ENCODE measurements around the gene EPB41L2.
"Not testable (repeated sequence)": the region's sequence is repeated elsewhere in the genome, so short reads cannot be mapped to it uniquely, and the experiment has no call there.

Gene EPB41L2

DNA sequence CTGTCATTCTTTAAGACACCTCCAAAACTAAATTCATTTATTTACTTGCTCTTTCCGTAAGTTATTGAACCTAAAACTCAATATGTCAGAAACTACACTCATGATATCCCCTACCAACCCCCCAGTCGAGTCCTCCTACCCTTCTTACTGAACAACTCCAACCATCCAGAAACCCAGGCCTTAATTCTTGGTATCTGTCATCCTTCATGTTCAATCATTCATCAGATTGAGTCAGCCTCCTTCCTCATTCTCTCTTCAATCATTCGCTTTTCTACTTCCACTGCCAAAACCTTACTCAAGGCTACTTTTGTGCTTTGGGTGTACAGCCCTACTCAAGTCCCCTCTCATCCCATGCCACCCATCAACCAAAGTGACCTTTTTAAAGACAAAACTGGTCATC, 140.1 kb downstream of the EPB41L2 start:
- DNase-seq: no peak
- Histone ChIP-seq H3K27me3 (no peaks in the 10 kb centered on the region), H3K4me1 (no peaks in the 10 kb centered on the region), H3K36me3 (no peaks in the 10 kb centered on the region), H3K9me3 (no peaks in the 10 kb centered on the region), H3K4me3 (ENCODE audit: low read depth, low read length) (no peak overlapping the region)
- TF ChIP-seq, protein P1, sequence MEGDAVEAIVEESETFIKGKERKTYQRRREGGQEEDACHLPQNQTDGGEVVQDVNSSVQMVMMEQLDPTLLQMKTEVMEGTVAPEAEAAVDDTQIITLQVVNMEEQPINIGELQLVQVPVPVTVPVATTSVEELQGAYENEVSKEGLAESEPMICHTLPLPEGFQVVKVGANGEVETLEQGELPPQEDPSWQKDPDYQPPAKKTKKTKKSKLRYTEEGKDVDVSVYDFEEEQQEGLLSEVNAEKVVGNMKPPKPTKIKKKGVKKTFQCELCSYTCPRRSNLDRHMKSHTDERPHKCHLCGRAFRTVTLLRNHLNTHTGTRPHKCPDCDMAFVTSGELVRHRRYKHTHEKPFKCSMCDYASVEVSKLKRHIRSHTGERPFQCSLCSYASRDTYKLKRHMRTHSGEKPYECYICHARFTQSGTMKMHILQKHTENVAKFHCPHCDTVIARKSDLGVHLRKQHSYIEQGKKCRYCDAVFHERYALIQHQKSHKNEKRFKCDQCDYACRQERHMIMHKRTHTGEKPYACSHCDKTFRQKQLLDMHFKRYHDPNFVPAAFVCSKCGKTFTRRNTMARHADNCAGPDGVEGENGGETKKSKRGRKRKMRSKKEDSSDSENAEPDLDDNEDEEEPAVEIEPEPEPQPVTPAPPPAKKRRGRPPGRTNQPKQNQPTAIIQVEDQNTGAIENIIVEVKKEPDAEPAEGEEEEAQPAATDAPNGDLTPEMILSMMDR (IDR thresholded peaks at IDR 0.05; ENCODE audit: low read depth, low read length): no peak

DNA sequence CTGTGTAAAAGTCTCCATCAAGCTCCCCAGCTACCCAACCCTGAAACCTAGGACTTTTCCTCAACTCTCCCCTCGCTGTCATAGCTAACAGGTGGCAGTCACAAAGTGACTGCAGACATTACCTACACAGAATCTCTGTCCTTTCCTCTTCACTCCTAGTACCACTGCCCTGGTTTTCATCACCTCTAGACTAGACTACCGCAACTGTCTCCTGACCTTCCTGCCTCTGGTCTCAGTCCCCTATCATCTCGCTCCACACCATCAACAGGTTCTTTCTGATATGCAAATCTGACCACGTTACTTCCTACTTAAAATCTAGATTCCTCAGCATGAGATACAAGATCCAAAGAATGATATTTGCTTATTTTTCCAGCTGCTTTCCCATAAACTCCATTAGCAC, 142.1 kb downstream of the EPB41L2 start:
- H3K27me3 ChIP-seq: no peaks in the 10 kb centered on the region

DNA sequence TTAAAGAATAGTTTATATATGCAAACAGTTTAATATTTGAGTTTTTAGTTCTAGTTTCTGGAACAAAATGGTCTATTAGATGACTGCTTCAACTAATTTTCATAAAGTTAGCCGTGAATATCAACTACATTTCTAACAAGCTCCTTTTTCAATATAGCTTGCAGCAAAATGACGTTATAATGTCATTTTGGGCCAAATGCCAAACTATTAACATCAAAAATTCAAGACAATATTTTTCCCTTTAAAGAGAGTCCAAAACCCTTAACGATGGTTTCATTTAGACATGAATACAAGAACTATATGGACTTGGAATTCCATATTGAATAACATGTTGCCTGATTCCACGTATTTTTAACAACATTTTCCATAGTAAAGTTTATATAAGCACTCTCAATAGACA, 144.9 kb downstream of the EPB41L2 start:
- Histone ChIP-seq H3K36me3 (no peaks in the 10 kb centered on the region), H3K27me3 (no peaks in the 10 kb centered on the region), H3K4me1 (no peaks in the 10 kb centered on the region), H3K9me3 (no peaks in the 10 kb centered on the region), H3K4me3 (ENCODE audit: low read depth, low read length) (no peak overlapping the region)
- TF ChIP-seq, protein P1 (IDR thresholded peaks at IDR 0.05; ENCODE audit: low read depth, low read length): no peak
- DNase-seq: no peak

More for the DNA sequence above, 142.1 kb downstream of the EPB41L2 start:
- Histone ChIP-seq H3K4me3 (ENCODE audit: low read depth, low read length) (no peak overlapping the region), H3K4me1 (no peaks in the 10 kb centered on the region), H3K9me3 (no peaks in the 10 kb centered on the region), H3K36me3 (no peaks in the 10 kb centered on the region)
- no peak for DNase-seq
- TF ChIP-seq, protein P1 (IDR thresholded peaks at IDR 0.05; ENCODE audit: low read depth, low read length): no peak

DNA sequence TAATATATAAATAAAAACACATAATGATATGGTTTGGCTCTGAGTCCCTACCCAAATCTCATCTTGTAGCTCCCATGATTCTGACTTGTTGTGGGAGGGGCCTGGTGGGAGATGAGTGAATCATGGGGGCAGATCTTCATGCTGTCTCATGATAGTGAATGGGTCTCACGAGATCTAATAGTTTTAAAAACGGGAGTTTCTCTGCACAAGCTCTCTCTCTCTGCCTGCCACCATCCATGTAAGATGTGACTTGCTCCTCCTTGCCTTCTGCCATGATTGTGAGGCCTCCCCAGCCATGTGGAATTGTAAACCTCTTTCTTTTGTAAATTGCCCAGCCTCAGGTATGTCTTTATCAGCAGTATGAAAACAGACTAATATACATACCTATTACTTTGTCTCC, 147.4 kb downstream of the EPB41L2 start:
- H3K4me3 ChIP-seq (ENCODE audit: low read depth, low read length): not testable (repeated sequence)

DNA sequence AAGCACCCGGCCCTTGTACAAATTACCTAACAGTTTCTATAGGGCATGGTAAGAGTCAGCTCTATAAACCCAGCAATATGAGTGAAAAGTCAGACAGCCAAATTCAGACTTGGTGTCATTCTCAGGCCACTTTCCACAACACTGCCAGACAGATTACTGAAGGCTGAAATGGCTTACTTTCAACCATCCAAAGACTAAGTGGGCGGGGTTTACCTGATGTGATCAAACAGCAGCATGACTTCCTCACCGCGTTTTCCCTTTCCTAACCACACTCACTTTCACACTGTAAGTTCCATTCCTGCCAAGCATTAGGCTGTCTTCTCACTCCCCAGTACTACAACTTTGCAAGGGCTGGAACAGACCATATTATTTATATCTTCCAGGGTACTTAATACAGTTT, 149.9 kb downstream of the EPB41L2 start:
- no peaks in the 10 kb centered on the region for H3K27me3 ChIP-seq
- TF ChIP-seq, protein P1 (IDR thresholded peaks at IDR 0.05; ENCODE audit: low read depth, low read length): no peak
- no peak overlapping the region for H3K4me3 ChIP-seq (ENCODE audit: low read depth, low read length)
- H3K4me1 ChIP-seq: no peaks in the 10 kb centered on the region
- H3K36me3 ChIP-seq: no peaks in the 10 kb centered on the region
- H3K9me3 ChIP-seq: no peaks in the 10 kb centered on the region
- DNase-seq: no peak

More for the DNA sequence above, 147.4 kb downstream of the EPB41L2 start:
- DNase-seq, H3K9me3 ChIP-seq, H3K4me1 ChIP-seq, H3K36me3 ChIP-seq, H3K27me3 ChIP-seq: not testable (repeated sequence)

DNA sequence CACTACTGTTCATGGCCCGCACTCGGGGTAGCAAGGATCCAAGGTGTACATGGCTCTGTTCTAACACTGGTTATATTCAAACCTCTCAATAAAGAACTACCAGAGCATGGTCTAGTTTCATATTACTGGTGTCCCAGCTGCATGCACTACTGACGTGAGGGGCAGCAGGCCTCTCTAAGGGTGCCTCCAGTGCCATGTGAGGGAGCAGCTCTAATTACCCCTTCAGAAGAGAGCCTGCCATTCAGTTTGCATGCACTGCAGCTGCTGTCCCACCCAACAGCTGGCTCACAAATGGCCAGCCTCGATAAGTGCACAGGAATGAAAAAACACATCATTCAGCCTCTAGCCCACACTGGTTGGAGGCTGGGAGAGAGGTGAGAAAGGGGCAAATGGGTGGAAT, 150.6 kb downstream of the EPB41L2 start:
- Histone ChIP-seq H3K9me3 (no peaks in the 10 kb centered on the region), H3K36me3 (no peaks in the 10 kb centered on the region)
- TF ChIP-seq, protein P1 (IDR thresholded peaks at IDR 0.05; ENCODE audit: low read depth, low read length): no peak

DNA sequence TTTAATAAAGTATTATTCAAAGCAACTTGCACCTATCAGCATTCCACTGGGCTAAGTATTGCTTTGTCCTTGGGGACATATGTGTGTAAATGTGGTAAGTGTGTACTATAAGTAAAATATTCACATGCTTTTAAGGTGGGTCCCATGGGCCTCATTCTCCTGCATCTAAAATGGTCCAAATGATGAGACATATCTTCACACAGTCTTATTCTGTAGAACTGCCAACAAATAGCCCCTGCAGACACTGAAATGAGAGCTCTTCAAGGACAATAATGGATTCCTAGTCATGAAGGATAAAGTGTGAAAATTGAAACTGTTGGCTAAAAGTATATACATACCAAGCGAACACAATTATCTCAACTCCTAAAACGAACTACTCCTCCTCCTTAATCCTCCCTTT, 154.1 kb downstream of the EPB41L2 start:
- H3K4me1 ChIP-seq: no peaks in the 10 kb centered on the region
- H3K36me3 ChIP-seq: no peaks in the 10 kb centered on the region
- H3K4me3 ChIP-seq (ENCODE audit: low read depth, low read length): no peak overlapping the region
- DNase-seq: no peak
- TF ChIP-seq, protein P1 (IDR thresholded peaks at IDR 0.05; ENCODE audit: low read depth, low read length): no peak
- no peaks in the 10 kb centered on the region for H3K27me3 ChIP-seq
- no peaks in the 10 kb centered on the region for H3K9me3 ChIP-seq

More for the DNA sequence above, 150.6 kb downstream of the EPB41L2 start:
- Histone ChIP-seq H3K4me3 (ENCODE audit: low read depth, low read length) (no peak overlapping the region), H3K27me3 (no peaks in the 10 kb centered on the region), H3K4me1 (no peaks in the 10 kb centered on the region)
- no peak for DNase-seq

Measured in BE2C (cell line).